HG03196 (cell line): ENCODE data around the gene NAB2.
A peak's percentile ranks its signal among the peaks of the same experiment; 100 is the strongest.
"Not testable (repeated sequence)": the region's sequence is repeated elsewhere in the genome, so short reads cannot be mapped to it uniquely, and the experiment has no call there.

Experiments
- ATAC-seq: cut with Tn5 transposase; IDR thresholded peaks from one replicate; pipeline ENCODE4 v1.9.1; 2021; ENCODE audit not compliant: unreplicated experiment

Gene NAB2

GRCh38 chr12:57109207-57110103 is 20.5 kb downstream of the NAB2 start:
- ATAC-seq, result no peak

GRCh38 chr12:57110104-57111030 is 21.5 kb downstream of the NAB2 start:
- ATAC-seq, result peak; percentile 48

- ATAC-seq, result peak; percentile 57
These were observed 22.3 kb downstream of the NAB2 start, which contains the start of gene STAT6 for GRCh38 chr12:57111031-57111734. Gene STAT6, minus strand, starts transcription at chr12:57111362. Its CDS starts 3,084 bp downstream, at chr12:57108278.

GRCh38 chr12:57112492-57113294 is 23.8 kb downstream of the NAB2 start:
- ATAC-seq, result peak; percentile 48

GRCh38 chr12:57116580-57117281 is 27.8 kb downstream of the NAB2 start:
- ATAC-seq, result no peak

- ATAC-seq, result peak; percentile 56
These were observed 29.9 kb downstream of the NAB2 start for GRCh38 chr12:57118711-57119271.

GRCh38 chr12:57119294-57120085 is 30.6 kb downstream of the NAB2 start:
- no peak for ATAC-seq

- not testable (repeated sequence) for ATAC-seq
These were observed 31.8 kb downstream of the NAB2 start for GRCh38 chr12:57120718-57121117.

- no peak for ATAC-seq
These were observed 34.9 kb downstream of the NAB2 start for GRCh38 chr12:57123813-57124212.

- no peak for ATAC-seq
These were observed 35.5 kb downstream of the NAB2 start for GRCh38 chr12:57124261-57124877.

- no peak for ATAC-seq
These were observed 37.1 kb downstream of the NAB2 start for GRCh38 chr12:57126061-57126460.

GRCh38 chr12:57126561-57126960 is 37.6 kb downstream of the NAB2 start:
- ATAC-seq, result no peak

- no peak for ATAC-seq
These were observed 38.3 kb downstream of the NAB2 start for GRCh38 chr12:57127101-57127725.

GRCh38 chr12:57127726-57128518 is 39.0 kb downstream of the NAB2 start, which contains the start of gene LRP1:
Gene LRP1, plus strand, starts transcription at chr12:57128483. Its CDS starts 482 bp downstream, at chr12:57128965.
- ATAC-seq, result no peak

- ATAC-seq, result no peak
These were observed 39.8 kb downstream of the NAB2 start for GRCh38 chr12:57128519-57129247.

- ATAC-seq, result no peak
These were observed 40.5 kb downstream of the NAB2 start for GRCh38 chr12:57129321-57129842.
